GM11168 (cell line): ENCODE results near the gene TNFAIP8L2.

Source experiments
- in situ Hi-C: fragments of 300-500 bp; cut with MboI; formaldehyde crosslinking; loops from one replicate; pipeline ENCODE4 v1.12.0; 2022; ENCODE audit warnings: low sequenced_read_pairs; ENCODE audit not compliant: unreplicated experiment

The TNFAIP8L2 gene

DNA sequence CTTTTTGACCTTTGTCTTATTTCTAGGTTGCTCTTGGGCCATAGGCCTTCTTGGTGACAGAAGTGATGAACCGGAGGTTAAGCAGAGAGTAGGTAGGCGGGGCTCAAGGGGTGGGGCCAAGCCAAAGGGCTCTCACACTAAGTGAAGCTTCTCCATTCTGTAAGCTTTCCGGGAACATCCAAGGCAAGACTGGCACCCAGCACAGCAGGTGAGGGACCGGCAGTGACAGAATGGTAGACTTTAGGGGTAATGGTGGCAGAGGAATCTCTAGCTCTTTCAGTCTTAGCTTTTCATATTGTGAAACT, at the start of gene TNFAIP8L2:
TNFAIP8L2 (plus strand) TSS at position 135 of the 305 bp plus-strand sequence. CDS start 2,049 bp downstream, outside the sequence.
- in situ Hi-C loops: loop anchor here (5.0 kb wide), 1 partner anchor 54 kb away; no protein-coding TSS in a partner anchor

DNA sequence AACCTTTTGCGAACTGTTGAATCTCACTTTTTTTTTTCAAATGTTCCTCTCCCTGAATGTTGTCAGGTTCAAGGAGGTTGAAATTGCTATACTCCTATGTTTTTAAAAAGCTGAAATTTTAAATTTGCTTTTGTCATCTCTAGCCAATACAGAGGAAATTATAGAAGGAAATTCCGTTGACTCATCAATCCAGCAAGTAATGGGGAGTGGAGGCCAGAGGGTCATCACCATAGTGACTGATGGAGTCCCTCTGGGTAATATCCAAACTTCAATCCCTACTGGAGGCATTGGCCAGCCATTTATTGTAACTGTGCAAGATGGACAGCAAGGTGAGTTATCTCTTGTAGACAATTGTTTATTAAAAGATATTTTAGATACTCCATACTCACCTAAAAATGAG, 49.6 kb upstream of the TNFAIP8L2 start:
- in situ Hi-C loops: no loop called here

DNA sequence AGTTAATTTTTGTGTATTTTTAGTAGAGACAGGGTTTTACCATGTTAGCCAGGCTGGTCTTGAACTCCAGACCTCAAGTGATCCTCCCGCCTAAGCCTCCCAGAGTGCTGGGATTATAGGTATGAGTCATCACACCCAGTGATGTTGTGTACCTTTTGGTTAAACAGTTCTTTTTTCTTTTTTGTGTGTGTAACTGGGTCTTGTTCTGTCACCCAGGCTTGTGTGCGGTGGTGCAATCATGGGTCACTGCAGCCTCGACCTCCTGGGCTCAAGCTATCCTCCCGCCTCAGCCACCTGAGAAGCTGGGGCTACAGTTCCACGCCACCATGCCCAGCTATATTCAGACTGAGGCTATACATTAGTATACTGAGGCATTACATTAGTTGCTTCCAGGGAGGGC, 48.1 kb upstream of the TNFAIP8L2 start:
- in situ Hi-C loops: no loop called here

DNA sequence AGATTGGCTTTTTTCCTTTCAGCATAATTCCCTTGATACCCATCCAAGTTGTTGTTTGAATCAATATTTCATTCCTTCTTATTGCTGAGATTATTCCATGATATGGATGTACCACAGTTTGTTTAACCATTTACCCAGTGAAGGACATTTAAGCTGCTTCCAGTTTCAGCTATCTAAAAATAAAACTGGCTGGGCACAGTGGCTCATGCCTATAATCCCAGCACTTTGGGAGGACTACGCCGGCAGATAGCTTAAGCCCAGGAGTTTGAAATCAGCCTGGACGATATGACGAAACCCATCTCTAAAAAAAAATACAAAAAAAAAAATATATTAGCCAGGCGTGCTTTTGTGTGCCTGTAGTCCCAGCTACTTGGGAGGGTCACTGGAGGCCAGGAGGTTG, 42.6 kb upstream of the TNFAIP8L2 start:
- in situ Hi-C loops: no loop called here

DNA sequence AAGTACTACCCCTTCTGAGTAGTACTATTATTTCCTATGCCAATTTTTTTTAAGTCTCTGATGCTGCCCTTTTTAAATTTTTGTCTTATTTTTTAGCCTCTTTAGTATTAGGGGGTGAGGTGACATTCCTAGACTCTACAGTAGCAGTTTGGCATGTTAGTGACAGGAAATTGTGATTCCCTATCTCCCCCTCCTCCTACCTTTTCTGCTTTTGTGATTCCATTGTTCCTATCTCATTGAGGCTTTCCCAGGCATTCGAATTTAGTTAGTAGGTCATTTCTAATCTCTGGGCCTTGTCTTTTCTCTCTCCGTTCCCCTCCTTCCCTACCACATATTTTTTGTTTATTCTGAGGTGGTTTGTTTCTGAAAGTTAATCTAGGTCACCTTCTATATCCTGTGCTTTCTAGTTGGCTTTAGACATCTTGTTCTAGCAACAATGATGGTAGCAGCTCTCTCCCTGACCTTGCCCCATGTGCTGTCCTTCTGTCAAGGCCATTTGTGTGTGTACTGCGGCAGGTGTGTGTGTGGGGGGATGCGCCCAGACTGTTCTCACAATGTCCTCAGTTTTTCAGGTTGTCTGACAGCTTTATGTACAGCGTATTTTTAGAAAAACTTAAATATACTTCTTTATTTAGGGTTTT, 31.6 kb upstream of the TNFAIP8L2 start:
- in situ Hi-C loops: no loop called here

DNA sequence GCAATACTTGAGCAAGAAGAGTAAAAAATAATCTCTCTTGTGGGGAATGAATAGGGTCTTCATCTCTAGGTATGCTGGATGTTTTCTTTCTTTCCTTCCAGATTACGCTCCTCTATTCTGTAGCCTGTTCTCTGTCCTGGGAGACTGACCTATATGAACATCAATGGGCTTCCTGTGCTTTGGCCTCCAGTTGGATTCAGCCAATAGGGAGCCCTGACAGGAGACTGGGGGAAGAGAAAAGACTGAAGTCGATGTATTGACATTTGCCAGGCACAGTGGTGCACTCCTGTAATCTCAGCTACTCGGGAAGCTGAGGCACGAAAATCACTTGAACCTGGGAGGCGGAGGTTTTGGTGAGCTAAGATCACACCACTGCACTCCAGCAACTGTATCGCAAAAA, 27.6 kb upstream of the TNFAIP8L2 start:
- in situ Hi-C loops: no loop called here

DNA sequence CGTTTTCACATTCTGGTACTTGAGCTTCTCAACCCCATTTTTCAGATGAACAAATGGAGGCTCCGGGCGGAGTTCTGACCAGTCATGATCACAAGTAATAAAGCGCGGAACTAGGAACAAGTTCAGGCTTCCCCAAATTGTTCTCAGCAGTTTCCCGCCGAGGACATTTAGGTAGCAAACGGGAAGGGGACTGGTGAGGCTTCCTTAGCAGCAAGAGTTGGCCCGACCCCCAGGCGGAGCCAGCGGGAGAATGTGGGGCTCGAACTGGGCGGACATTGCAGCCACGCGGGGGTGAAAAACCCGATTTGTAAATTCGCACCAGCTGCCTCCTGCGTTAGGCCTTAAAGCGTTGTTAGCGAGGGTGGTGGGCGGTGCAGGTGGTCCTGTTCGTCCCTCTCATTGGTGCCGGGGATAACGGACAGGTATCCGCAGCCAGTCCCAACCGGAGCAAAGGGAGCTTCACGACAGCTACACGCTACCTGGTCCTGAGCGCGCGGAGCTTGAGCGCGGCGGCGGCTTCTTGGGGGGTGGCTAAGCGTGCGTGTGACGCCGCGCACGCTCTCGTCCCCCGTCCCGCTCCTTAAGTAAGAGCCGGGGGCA, 25.4 kb upstream of the TNFAIP8L2 start:
- in situ Hi-C loops: no loop called here

DNA sequence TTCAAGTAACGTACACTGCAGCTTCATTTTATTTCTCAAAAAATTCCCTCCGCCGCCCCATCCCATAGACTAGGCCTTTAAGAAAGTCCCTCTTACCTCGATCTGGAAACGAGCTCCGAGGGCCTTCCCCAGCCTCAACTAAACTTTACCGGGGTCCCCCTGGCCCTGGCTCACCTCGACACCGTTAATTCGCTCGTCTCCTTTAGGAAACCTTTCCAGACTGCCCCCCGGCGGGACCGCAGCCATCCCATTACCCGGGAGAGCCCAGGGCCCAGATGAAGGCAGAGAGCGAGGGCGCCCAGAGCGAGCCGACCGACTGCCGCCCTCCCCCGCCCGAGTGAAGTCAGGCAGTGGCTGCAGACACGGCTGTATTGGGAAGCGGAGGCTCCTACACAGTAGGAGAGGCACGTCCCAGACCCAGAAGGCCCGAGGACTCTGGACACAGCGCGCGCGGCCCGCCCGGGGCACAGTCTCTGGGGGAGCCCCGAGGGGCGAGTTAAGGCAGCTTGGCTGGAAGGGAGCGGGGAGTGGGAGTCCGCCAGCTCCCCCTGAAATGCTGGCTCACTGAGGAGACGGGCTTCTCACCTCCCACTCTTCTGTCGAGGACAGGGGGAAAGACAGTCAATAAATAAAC, 24.6 kb upstream of the TNFAIP8L2 start:
- in situ Hi-C loops: no loop called here

DNA sequence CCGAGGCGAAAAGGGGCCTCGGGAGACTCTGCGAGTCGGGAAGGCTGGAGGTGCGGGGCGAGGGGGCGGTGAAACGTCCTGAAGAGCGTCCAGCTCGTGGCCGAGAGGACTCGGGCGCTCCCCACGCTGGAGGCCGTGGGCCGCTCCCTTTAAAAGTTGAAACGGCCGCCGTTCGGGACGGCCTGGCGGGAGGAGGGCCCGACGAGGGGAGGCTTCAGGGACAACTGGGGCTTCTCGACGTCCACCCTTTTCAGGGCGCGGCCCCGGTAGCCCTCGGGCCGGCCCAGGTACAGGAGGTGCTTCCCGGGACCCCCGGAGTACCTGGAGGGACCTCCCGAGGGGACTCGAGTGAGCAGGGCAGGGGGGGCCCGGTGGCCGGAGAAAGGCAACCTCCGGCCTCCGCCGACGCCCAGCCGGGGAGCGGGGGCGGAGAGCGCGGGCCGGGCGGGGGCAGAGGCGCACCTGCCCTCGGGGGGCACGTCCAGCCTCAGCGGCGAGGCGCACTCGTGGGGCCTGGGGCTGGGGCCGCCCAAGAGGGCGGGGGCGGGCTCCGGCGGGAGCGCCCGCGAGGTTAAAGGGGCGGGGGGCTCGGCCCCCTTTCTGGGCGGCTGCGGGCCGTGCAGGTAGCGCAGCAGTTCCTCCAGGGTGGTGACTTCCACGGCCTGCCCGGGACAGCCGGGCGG, 24.0 kb upstream of the TNFAIP8L2 start:
- in situ Hi-C loops: no loop called here

DNA sequence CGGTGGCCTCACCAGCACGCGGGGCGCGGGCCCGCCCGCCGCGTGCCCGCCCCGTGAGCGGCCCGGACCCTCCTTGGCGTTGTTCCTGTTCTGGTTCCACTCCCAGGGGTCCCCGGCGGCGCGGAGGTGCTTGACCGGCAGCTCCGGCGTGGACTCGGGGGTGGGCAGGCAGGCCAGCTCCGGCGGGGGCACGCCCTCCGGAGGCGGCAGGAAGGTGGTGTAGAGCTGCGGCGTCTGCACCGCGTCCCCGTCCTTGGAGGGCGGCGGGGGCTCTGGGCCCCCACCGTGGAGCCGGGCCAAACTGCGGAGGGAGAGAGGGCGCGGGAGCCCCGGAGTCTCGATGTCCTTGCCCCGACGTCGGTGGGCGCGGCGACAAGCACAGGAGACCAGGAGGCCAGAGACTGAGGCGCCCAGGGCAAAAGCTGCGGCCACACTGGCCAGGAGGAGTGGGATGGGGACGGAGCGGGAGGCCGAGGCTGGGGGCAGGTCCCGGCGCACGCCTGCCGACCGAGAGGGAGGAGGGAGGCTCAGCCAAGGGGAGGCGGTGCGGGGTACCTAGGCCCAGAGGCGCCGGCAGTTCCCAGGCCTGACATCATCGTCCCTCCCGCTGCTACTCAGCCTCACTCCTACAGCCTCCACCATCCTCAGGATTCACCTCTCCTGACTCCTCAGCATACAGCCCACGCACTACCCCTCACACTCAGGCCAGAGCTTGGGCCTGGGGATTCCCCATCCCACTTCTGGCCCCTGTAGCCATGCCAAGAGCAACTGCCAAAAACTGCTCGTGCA, 23.2 kb upstream of the TNFAIP8L2 start:
- in situ Hi-C loops: no loop called here

DNA sequence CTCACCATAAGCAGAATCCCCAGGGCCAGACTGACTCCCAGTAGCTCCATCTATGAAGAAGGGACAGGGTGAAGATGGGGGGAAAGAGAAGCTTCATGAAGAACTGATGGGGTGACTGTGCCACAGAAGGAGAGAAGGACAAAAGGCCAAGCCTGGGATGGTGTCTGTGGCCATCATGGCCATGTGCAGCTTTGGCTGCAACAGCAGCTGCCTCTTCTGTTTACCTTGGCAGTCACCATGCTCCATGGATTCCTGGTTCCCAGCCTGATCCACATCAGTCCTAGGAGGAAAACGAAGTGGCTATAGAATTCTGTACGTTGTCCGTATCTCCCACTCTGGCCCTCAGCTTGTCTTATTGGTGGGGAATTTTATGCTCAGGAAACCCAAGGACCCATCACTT, 22.1 kb upstream of the TNFAIP8L2 start:
- in situ Hi-C loops: no loop called here

DNA sequence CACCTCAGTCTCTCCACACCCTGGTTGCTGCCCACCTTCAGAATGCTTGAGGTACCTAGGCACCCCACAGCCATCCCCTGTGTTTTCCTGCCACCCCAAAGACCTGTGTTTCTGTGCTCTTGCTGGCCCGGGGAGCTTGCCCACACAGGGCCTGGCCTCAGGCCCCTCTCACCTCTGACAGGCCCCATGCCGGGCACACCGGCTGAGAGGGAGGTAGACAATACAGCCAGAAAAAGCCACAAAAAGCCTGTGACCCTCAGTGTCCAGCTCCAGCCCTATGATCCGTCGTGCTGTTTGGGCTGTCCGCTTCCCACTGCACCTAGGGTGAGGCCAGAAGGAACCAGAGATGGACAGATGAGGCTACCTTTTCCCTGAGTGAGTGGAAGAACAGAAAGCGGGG, 21.5 kb upstream of the TNFAIP8L2 start:
- in situ Hi-C loops: no loop called here

DNA sequence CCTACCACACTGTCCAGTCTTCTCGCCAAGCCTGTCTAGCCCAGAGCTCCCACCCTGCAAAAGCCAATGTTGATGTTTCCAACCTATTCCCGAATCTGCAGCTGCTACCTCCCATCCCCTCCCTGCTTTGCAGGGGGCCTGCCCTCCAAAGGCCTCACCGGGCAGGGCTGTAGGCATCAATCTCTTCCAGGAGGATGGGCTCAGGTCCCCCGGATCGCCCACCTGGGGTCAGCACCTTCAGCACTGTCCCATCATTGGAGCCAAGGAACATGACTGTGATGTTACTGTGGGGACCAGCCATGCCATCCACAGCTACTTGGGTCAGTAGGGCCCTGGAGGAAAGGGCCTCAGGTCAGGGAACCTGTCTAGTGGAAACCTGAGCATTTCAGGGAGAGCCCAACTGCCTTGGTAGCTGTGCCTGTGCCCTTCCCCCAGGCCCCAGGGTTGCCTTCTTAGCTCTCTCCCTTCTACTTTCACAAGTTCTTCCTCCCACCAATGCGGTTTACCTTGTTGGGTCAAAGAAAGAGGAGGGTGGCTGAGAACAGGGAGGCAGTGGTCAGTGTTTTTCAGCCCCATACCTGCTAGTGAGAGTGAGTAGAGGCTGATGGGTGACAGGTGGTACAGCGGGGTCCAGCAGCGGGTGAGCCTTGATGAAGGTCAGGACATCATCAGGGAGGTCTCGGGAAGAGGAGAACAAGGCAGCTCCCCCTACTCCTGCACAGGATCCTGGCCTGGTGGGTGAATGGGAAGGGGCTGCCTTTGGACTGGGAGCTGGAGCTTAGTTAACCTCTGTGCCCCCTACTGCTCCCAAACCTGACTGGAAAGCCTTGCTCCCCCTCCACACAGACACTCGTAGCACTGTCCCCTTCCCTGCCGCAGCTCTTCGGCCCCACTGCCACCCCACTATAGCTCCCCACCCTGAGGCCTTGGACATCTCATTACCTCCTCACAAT, 20.7 kb upstream of the TNFAIP8L2 start:
- in situ Hi-C loops: no loop called here

DNA sequence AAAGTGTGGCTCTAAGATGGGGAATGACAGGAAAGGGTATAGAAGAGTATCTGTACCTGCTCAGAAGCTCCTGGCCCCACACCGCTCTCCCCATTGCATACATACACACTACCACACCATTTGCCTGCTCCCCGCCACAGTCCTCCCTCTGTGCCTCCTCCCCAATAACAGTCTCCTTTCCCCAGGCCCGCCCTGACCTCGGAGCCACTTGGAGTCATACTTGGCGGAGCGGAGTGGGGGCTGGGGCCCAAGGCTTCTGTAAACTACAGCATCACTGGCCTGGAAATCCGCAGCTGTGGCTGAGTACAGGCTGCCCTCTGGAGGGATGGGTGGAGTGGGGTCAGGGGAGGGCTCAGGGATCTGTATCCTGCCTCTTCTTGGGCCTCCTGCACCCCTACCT, 18.7 kb upstream of the TNFAIP8L2 start:
- in situ Hi-C loops: no loop called here

DNA sequence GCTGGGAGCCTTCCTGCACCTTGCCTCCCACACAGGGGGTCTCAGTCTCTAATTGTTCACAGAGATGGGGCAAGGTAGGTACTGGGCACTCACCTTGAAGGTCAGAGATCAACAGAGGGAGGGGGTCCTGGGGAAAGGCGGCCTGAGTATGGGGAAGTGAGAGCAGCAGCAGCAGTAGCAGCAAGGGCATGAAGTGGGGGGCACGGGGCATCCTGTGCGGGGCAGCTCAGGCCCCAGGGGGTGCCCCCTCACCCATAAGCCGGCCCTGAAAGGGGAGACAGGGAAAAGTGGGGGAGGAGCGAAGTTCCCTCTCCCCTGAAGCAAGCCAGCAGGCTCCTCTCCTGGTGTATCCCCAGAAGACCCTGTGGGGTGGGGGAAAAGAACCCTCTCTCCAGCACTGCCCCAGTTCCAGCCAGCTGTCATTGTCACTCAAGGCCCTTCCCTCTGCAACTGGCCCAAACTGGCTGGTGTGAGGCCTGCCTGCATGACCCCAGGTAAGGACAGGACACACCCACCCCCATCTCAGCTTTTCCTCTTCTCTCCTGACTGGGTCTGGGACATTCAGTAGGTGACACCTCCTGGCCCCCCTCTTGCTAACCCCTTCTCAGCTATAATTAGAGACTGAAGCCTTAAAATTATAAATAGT, 13.9 kb upstream of the TNFAIP8L2 start:
- in situ Hi-C loops: no loop called here

DNA sequence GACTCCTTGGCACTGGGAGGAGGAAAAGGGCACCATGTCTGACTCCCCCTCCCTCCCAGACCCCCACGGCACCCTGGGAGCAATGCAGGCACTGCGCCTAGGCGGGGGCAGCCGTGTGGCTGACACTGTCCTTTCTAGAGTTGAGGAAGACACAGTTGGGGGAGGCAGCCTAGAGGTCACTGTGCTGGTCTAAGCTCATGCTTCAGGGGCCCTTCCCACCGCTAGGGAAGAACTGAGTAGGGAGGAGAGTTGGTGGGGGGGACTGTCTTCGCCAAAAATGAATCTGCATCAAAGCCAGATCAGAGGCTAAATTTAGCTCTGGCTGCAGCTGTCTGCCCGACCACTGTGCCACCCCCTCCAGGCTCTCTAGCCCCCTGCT, 13.4 kb upstream of the TNFAIP8L2 start:
- in situ Hi-C loops: no loop called here

DNA sequence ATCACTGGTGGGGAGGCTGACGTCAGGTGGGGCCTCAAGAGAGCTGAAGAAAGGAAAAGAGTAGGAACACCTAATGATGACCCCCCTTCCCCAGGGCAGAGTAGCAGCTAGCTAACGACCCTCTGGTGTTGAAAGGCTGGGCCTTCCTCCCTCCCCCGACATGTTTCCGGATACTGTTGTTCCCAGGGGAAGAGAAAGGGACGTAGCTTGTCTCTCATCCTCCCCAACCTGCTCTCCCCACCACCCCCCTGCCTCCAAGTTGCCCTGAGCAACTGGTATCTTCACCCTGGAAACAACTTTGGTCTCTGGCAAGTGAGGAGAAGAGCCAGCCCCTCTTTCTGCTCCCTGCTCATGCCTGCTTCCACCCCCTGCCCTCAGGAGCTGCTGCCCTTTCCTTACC, 12.5 kb upstream of the TNFAIP8L2 start:
- in situ Hi-C loops: no loop called here

DNA sequence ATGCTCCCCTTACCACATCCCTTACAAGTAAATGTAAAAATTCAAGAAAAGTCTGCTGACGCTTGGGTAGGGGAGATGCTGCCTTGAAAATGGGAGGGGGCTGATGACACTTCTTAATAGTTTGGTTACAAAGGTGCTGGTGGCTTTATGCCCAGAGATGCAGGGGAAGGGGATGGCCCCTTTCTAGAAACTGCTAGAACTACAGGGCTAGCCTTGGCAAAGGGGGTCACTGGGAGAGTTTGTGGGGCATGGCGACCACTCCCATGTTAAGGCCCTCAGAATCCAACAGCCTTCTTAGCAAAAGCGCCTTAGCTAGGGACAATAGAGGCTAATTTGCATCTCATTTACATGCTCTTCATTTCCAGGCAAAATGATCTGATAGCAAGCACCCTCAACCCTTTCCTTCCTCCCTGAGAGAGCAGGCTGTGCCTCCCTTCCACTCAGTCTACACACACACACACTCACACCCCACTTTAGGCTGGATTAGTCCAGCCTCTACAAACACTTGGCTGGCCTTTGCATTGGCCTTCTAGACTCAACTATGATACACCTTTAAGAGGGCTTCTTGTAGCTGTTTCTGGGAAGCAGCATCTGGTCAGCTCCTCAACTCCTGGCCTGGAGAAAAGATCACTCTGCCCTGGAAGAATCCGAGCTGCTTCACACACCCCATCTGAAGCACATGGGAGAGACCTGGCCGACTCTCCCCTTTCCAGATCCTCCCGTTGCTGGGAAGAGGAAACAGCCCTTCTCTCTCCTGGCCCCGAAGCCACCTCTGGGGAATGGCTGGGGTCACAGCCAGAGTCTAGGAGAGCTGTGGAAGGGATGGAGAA, 11.8 kb upstream of the TNFAIP8L2 start:
- in situ Hi-C loops: no loop called here
